HG02798 (cell line): Measurements from ENCODE around the gene NPRL2.

Experiments
- ATAC-seq: cut with Tn5 transposase; IDR thresholded peaks from one replicate; pipeline ENCODE4 v1.9.1; 2021; ENCODE audit warnings: mild to moderate bottlenecking; ENCODE audit not compliant: unreplicated experiment, poor library complexity

NPRL2 gene

DNA sequence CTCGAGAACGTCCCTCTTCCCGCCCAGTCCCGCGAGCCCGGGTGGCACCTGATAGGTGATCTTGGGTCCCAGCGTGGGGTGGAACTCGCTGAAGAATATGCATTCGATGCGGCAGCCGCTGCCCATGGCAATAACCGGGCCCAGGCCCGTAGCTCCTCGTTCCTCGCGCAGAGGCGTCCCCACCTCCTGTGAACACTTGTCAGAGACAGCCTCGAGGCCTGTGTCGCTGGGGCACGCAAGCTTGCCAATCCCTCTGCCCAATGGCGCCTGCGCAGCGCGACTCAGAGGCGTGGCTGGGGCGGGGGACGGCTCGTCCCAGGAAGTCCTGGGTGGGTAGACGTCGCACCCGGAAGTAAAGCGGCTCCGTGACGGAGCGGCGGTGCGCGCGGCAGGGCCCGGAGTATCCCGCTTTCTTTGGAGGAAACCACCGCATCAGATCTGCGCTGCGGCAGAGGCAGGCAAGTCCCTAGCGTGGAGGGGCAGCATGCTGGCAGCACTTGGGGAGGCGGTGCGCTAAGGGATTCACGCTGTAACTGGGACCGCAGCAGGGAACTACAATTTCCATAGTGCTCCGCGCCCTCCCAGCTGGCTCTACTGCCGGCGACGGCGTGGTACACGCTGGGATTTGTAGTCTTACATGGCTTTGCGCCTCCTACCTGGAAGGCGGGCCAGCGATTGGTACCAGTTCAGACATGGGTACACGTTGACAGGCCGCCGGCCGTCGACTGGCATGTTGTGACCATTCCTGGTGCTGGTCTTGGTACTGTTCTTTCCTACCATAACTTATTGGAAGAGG is at the start of gene NPRL2, which contains the start of gene CYB561D2:
Gene NPRL2, minus strand, starts transcription at position 249 of the 796 bp plus-strand sequence. Its CDS starts 123 bp downstream, at position 126.
Gene CYB561D2, plus strand, starts transcription at position 336 of the 796 bp plus-strand sequence. CDS start 572 bp downstream, outside the sequence.
- peak; percentile 86 for ATAC-seq

DNA sequence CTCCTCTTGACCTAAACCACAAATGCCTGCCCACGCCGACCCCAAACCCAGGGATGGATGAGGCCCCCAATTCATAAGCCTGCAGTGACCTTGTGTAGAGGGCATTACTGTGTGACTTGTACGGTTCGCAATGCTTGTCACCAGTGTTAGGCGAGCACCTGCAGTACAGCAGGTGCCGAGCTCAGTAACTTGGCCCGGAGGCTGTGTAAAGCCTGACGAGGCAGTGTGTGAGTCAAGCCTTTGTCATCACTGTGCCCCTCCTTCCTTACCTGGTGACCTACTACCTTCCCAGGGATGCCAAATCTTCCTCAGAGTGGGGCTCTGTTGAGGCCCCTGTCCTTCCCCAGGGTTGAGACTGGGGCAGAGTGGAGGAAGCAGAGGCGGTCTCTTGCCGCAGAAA is 45.9 kb upstream of the NPRL2 start:
- ATAC-seq = no peak

DNA sequence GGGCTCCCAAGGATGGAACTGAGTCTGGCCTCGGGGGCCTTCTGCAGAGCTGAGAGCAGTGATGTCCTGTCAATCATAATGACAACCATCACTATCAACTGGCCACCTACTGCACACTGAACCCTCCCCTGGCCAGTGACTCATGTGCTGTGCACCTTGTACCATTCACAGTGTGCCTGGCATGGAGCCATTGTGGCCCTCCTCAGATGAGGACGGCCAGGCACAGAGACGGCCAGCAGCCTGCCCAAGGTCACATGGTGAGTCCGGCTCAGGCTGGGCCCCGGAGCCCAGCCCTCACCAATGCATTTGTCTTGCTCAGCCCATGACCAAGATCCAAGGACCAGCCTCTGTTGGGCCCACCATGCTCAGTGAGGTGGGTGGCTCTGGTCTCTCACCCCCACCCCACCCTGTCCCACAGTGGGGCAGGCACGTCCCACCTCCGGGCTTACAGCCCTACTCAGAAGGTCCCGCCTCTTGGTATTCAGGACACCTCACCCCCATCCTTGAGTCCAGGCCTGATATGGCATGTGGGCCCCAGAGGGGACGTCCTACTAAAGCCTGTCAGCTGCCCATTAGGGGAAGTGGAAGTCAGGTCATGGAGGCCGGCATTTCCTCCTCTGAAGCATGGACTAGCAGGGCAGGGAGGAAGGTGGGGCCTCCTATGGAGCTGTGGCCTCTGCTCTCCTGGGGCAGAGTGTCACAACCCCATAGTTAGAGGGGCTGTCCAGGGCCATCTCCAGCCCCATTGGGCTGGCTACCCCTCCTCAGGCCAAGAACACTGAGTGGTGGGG is 44.7 kb upstream of the NPRL2 start:
- no peak for ATAC-seq

DNA sequence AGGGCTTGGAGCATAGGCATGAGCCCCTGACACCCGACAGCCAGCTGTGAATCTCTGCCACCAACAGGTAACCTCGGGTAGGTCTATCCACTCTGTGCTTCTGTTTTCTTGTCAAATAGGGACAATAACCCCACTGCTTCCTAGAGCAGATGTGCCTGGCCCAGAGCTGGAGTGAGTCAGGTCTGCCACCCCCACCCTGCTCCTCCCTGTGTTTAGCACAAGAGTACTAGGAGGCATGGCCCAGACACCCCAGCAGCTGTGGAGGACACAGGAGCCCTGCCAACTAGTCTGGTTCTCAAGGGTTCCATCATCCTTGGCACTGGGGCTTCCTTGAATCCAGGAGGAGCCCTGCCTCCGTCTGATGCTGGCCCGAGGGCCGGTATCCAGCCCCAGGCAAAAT is 42.5 kb upstream of the NPRL2 start:
- no peak for ATAC-seq

DNA sequence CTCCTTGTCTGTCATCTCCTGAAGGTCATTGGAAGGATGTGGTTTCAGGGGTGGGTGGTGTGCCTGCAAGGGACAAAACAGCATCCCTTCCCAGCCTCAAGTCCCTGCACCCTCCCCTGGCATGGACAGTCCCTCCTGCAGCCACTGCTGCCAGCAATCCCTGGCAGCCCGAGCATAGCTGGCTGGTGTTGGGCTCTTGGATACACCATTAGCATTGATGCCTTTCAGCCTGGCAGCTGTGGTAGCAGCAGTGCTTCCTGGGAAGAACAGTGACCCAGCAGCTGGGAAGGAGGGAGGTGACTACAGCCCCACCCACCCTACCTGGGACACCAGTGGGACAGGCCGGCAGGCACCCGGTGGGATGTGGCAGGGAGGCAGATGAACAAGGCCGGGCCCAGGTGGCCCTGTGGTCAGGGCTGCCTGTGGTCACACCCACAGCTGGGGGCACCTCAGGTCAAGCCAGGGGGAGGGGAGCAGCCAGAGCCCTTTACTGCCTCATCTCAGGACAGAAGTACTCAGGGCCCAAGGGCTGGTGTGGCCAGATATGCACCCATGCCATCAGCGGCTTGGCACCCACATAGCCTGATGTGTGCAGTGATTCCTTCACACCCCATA is 41.6 kb upstream of the NPRL2 start:
- ATAC-seq = no peak

DNA sequence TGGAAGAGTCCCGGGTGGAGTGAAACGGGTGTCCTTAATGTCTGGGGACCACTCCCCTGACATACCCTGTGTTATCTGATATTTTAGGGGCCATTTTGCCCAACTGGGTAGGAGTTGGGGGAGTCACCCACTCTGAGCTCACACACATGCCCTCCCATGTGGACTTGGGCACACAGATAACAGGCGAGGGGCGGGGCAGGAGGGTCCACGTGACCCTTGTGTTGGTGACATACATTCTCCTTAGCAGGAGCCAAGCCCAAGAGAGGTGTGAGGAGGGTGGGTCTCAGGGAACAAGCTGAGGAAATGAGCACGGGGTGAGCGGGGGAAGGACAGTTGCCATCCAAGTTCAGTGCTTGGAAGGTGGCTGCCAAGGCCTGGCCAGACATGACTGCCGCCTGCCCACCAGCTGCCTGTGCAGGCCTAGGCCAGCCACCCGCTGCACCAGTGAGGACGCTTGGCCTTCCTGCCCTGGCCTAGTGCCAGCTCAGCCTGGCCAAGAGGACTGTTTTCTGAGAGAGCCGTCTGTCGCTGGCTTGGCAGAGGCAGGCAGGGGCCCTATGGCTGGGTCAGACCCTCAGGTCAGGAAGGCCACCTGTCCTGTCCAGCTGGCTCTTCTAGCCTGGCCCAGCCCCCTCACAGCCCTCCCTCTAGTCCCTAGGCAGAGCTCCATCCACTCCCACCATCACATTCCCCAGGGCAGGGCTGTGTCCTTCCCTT is 40.1 kb upstream of the NPRL2 start:
- ATAC-seq = no peak

DNA sequence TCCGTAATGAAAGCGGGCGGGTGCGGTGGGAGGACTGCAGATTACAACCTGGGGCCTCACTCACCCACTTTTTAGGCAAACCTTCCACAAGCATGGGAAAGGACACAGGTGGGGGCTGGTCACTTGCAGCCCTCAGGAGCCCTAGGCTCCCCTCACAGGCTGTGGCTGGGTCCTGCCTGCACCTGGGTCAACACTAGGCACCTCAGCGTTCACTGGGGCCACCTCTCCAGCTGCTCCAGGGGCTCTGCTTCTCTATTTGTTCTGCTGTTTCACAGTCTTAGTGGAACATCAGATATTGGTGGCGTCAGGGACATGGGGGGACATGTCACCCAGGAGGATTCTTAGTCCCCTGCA is 38.8 kb upstream of the NPRL2 start:
- no peak for ATAC-seq

DNA sequence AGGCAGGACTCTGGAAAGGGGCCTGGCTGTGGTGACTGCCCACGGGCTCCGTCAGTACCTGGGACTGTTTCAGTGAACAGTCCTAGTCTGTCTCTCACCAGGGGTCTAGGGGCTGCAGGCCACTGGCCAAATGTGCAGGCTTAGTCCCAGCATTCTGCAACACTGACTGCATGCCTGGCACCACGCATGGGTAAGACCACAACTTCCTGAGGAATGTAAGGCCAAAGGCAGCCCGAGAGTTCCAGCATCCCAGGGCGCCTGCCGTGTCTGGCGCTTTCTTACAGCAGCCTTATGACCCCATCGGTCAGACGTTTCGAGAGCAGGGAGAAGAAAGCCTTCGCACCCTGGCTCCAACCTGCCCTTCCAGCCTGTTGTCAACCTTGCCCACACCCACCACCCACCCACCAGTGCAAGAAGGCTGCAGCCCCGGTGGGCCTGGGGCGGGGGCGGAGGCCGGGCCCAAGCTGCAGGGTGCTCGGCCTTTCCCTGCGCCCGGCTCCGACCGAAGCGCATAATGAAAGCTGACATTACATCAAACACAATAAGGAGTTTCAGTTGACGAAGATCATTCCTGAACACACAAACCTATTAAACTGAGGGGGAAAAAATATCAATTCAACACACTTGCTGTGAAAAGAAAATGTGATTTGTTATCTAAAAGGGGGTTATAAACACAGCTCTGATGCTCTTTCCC is 38.3 kb upstream of the NPRL2 start:
- no peak for ATAC-seq

DNA sequence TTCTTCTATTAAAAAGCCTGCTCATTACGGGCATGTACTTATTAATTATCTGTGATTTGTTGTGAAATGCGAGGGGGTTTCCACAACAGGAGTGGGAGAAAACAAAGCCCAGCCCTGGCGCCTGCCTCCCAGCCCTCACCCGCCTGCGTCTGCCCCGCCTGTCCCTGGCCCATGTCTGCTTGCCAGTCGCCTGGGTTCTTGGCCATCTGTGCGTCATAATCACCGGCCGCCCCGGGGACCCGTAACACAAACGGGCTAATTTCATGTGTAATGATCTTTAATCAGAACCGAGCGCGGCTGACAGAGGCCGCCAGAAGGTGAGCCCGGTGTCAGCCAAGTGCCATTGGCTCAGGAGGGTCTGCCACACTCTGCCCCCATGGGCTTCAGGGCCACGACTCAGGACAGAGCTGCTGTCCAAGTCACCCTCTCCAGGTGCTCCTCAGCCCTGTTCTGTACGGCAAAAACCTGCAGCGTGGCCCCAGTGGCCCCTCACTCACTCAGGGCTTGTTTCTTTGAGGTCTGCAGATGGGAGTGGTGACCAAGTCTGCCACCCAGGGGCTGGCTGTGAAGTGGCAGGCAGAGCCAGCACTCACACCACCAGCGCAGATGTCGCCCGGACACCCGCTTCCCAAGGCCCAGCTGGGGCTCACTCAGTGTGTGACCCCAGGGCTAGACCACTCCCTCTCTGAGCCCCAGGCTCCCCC is 37.6 kb upstream of the NPRL2 start:
- no peak for ATAC-seq

DNA sequence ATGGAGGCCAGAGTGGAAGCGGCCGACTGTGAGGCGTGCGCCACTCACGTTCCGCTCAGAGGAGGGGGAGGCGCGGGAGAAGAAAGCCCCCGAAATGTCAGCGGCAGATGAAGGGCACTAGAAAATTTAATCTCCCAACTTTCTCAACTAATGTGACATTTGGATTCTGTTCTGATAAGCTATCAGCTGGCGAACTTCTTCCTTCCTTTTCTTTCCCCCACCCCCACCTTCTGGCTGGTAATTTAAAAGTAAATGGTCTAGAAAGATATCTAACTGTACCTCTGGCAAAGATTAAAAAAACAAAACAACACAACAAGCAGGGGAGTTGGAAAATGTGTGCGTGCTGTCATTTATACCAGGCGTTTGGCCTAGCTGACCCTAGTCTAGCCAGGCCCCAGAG is 35.2 kb upstream of the NPRL2 start:
- no peak for ATAC-seq

DNA sequence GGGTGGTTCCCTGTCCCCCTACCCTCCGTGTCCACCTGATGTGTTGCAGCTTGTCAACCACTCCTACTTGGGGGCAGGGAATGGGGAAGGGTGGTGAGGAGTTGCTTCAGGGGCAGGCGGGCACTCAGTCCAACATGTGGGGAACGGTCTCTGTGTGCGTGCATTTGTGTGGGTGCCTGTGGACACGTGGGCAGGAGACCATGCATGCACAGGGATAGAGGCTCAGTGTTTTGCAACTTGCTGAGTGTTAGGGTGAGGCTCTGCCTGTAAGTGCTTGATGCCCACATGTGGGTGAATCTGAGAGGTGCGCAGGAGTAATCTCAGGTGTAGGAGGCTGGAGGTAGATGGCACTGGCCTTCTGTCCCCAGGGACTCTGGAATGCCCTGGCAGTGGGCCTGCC is 33.2 kb upstream of the NPRL2 start:
- ATAC-seq = no peak

DNA sequence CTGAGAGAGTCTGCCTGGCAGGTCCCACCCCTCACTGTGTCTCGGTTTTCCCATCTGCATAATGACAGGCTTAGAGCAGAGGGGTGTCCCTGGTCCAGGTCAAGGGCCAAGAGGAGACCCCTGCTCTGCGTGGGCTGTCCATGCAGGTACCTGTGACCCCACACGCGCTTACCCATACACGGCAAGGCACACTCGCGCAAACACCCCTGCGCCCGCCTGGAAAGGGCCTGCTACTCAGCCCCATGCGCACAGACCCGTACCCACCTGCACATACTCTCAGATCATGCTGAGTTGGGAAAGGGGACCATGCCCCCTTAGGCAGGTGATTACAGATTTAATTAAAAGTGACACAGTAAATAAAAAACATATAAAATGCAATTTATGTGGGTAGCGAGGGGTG is 32.1 kb upstream of the NPRL2 start:
- ATAC-seq = no peak

DNA sequence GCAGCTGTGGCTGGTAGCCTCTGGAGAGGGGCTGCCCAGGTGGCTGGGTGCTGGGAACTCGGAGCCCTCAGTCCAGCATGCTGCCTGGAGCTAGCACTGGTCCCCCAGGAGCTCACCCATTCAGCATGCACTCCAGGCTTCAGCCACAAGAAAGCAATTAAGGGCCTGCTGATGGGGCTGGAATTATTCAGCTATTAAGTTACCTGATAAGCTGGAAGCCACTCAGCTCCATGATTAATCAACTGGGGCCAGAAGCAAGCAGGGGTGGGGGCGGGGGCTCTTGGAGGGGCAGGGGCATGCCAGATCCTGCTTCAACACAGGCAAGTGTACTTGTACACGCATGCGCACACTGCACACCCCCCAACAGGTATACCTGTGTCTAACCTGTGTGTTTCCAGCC is 30.8 kb upstream of the NPRL2 start:
- no peak for ATAC-seq

DNA sequence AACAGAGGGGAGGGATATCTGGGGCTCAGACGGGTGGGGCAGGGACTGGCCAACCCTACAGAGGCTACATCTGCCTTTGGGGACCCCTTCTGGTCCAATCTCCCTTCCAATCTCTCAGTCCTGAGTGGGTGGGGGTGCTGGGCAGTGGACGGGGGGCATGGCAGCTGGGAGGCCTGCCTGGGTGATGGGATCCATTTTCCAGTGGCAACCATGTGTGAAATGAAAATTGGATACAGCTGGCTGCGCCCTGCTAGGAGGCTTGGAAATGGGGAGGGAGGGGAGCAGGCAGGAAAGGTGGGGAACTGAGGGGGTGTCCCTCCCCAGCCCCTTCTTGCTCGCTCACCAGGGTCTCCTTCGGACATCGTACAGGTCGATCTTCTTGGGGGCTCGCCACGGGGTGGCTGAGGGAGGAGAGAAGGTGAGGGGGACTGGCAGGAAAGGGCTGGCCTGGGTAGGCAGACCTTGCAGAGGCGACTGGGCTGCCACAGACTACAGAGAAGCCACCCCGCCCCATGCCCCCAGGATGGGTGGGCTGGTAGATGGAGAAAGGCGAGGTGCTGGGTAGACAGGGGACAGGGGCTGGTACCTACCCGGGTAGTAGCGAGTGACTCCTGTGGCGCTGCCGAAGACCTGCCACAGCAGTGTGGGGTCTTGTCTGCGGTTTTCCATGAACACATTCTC is 30.0 kb upstream of the NPRL2 start:
- ATAC-seq = no peak

DNA sequence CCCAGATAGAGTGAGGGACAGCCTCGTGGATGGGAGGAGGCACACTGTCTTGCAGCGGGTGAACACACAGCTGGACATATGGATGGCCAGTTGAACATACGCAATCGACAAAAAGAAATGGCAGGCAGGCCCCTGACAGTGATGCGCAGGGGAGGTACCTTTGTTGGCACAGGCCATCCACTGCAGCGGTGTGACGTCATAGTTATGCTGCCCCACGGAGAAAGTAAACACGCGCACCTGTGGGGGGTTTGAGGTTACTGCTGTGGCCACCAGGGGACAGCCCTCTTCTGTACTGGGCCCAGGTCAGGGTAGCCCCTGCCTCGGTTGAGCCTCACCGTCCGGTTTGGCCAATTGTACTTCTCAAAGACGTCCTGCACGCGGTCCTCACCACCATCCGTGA is 28.2 kb upstream of the NPRL2 start:
- no peak for ATAC-seq

DNA sequence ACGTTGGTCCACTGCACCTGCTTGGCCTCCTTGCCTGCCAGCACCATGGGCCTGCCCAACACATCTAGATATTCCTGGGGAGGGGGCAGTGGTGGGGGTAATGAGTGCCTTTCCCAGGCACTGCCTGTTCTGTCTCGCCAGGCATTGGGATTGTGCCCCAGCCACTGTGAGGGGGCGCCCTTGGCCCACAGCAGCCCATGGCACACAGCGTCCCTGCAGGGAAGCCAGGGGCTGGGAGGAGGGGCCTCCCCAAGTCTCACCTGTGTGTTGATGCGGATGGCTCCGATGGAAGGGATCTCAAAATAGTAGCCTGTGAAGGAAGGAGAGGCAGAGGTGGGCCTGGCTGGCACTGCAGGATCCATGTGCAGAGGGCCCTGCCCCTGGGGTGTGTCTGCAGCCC is 27.4 kb upstream of the NPRL2 start:
- no peak for ATAC-seq

DNA sequence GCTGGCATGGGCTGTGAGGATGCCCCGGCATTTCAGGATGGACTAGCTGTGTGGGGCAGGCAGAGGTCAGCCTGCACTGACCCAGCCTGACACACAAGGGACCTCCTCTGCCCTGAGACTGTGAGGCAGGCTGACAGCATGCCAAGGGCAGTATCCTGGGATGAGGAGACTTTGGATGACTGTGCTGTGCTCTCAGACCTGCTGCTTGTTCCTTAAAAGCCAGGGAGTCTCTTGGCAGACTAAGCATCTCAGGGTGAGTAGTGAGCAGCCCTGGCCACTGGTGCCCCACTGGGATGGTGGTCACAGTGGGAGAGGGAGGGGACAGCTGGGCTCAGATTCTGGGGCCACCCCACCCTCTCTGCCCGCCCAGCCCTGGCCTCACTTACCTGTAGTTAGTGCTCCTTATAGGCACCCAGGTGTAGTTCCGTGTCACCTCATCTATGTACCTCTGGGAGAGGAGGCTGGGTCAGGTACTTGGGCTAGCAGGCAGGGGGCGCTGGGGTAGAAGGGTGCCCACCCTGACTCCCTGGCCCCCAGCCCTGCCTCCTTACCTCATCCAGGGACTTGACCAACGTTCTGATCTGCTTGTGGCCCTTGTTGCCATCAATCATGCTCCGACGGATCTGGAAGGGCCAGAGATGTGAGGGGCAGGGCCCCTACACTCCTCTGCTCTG is 24.8 kb upstream of the NPRL2 start:
- no peak for ATAC-seq
